ENCODE results near the gene KIAA1671.

DNA sequence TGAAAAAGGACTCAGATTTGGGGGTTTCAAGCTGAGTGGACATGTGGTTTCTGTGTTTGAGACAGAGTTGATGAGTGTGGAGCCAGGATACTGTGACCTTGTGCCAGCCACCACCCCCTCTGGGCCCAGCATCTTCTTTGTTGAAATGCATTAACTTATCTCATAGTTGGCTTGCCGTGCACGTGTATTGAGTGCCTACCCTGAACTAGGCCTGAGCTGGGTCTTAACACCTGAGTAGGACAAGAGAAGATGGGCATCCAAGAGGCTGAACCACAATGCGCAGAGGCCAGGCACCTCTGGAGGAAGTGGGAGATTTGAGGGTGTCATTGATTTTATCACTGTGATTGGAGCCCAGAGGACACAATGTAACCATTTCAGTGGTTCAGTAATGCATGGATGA lies 129.6 kb downstream of the KIAA1671 start:
- TF ChIP-seq CTCF (IDR thresholded peaks at IDR 0.05) (no peak), POLR2AphosphoS5 (IDR thresholded peaks at IDR 0.05) (no peak), POLR2A (IDR thresholded peaks at IDR 0.05) (no peak), EP300 (IDR thresholded peaks at IDR 0.05) (no peak)

Measured in gastroesophageal sphincter (tissue), 3 donors.